B cell (primary cell): ENCODE measurements around the gene DSN1. TPM values are rescaled to one million over a fixed set of nuclear protein-coding genes. Genes with fewer than 3 reads are reported as not detected.

Experiments
- ATAC-seq: fragments of 200-7000 bp; cut with Tn5 transposase; one replicate; pipeline ENCODE4 v1.10.0; 2021; ENCODE audit warnings: low read depth, mild to moderate bottlenecking, moderate number of reproducible peaks, moderate library complexity
- CTCF ChIA-PET: fragments of 350-600 bp; sonication (Branson Sonifier 250); formaldehyde crosslinking; loops from one replicate; lab custom pipeline; 2021; ENCODE audit warnings: antibody characterized with exemption, inconsistent platforms; lab: Charles Lee
- POLR2A ChIA-PET: fragments of 350-600 bp; sonication (Branson Sonifier 250); formaldehyde crosslinking; loops from one replicate; lab custom pipeline; 2021; ENCODE audit warnings: antibody characterized with exemption; lab: Charles Lee
- DNase-seq: peaks from one replicate; pipeline ENCODE4 v3.0.0; 2013
- H2AFZ ChIP-seq: 2 replicates; pipeline ENCODE4 v1.6.1; 2012; ENCODE audit warnings: mild to moderate bottlenecking, low read depth, low read length; ENCODE audit not compliant: insufficient read depth, poor library complexity, severe bottlenecking
- H3K27ac ChIP-seq, 2 donors: 1 replicate in 1 of 2; 2 replicates in 1 of 2; pipeline ENCODE4 v1.5.1; 2012 to 2013; ENCODE audit warnings: low read length in 2 of 2, mild to moderate bottlenecking in 2 of 2, moderate library complexity in 1 of 2
- H3K27me3 ChIP-seq, 4 experiments: fragments of 200-600 bp in 1 of 4; sonication (generic) in 1 of 4; replicated peaks in 1 of 4; 1 replicate in 2 of 4; 2 replicates in 2 of 4; pipeline versions ENCODE4 v1.6.1 to v1.7.0; 2013 to 2016; ENCODE audit warnings: low read length in 3 of 4, mild to moderate bottlenecking in 2 of 4, mixed read lengths in 1 of 4, moderate library complexity in 1 of 4; ENCODE audit not compliant: insufficient read depth in 4 of 4, control insufficient read depth in 3 of 4; ENCODE audit errors: control extremely low read depth in 1 of 4
- H3K36me3 ChIP-seq, 2 experiments: replicated peaks in 1 of 2; 1 replicate in 1 of 2; 2 replicates in 1 of 2; pipeline versions ENCODE4 v1.6.1 to v1.7.1; 2013; ENCODE audit warnings: low read length in 1 of 2; ENCODE audit not compliant: insufficient read depth in 2 of 2, control insufficient read depth in 1 of 2; ENCODE audit errors: control extremely low read depth in 1 of 2, extremely low read depth in 1 of 2
- H3K4me1 ChIP-seq, 2 donors: fragments of 200-600 bp in 1 of 2; sonication (generic) in 1 of 2; 1 replicate in 1 of 2; 2 replicates in 1 of 2; pipeline versions ENCODE4 v1.5.1 to v1.6.1; 2013 to 2017; ENCODE audit warnings: low read length in 2 of 2; ENCODE audit not compliant: control insufficient read depth in 2 of 2, insufficient read depth in 2 of 2
- H3K4me2 ChIP-seq: replicated peaks from 2 replicates; pipeline ENCODE3; 2012; ENCODE audit warnings: mild to moderate bottlenecking, low read depth, low read length; ENCODE audit not compliant: poor library complexity, severe bottlenecking
- H3K4me3 ChIP-seq, 5 experiments: fragments of 200-600 bp in 1 of 5; sonication (generic) in 1 of 5; 1 replicate in 3 of 5; 2 replicates in 2 of 5; pipeline versions ENCODE4 v1.5.1 to v1.7.0; 2011 to 2016; ENCODE audit warnings: low read length in 4 of 5, mild to moderate bottlenecking in 4 of 5, low read depth in 2 of 5, control low read depth in 1 of 5, moderate library complexity in 1 of 5; ENCODE audit not compliant: insufficient read depth in 1 of 5; ENCODE audit errors: control extremely low read depth in 1 of 5, extremely low read depth in 1 of 5
- H3K79me2 ChIP-seq: fragments of 200-600 bp; sonication (generic); one replicate; pipeline ENCODE4 v1.6.0; 2016; ENCODE audit warnings: low read length; ENCODE audit not compliant: control insufficient read depth, insufficient read depth
- H3K9ac ChIP-seq: fragments of 200-600 bp; sonication (generic); 2 replicates; pipeline ENCODE4 v1.6.1; 2017; ENCODE audit warnings: mild to moderate bottlenecking, low read length, moderate library complexity
- H3K9me3 ChIP-seq, 3 donors: one replicate each; pipeline versions ENCODE4 v1.6.1 to v1.7.1; 2013; ENCODE audit warnings: low read length in 2 of 3; ENCODE audit not compliant: control insufficient read depth in 2 of 3, insufficient read depth in 1 of 3; ENCODE audit errors: control extremely low read depth in 1 of 3
- H4K20me1 ChIP-seq: 2 replicates; pipeline ENCODE4 v1.6.0; 2012; ENCODE audit warnings: mild to moderate bottlenecking, low read length; ENCODE audit not compliant: insufficient read depth, control insufficient read depth, poor library complexity, severe bottlenecking
- H3K27ac Mint-ChIP-seq: one replicate; pipeline ENCODE4 v1.8.0; 2021; ENCODE audit warnings: mixed read lengths
- H3K27me3 Mint-ChIP-seq: one replicate; pipeline ENCODE4 v1.8.0; 2021; ENCODE audit warnings: mixed read lengths
- H3K4me1 Mint-ChIP-seq: one replicate; pipeline ENCODE4 v1.8.0; 2021; ENCODE audit warnings: mixed read lengths
- H3K4me3 Mint-ChIP-seq: one replicate; pipeline ENCODE4 v1.8.0; 2021; ENCODE audit warnings: mixed read lengths
- H3K9me3 Mint-ChIP-seq: one replicate; pipeline ENCODE4 v1.8.0; 2022; ENCODE audit warnings: mixed read lengths; ENCODE audit not compliant: insufficient read depth
- EZH2 ChIP-seq: IDR thresholded peaks from 2 replicates; pipeline ENCODE4 v1.6.1; 2012; ENCODE audit warnings: borderline replicate concordance, low read depth, mild to moderate bottlenecking, moderate library complexity, low read length; ENCODE audit not compliant: insufficient read depth, poor library complexity, severe bottlenecking
- WGBS: methylation state at CpG from one replicate; pipeline ENCODE4 v1.1.5; 2013; ENCODE audit warnings: missing lambda C conversion rate; ENCODE audit not compliant: insufficient coverage; 5-methylcytosine and 5-hydroxymethylcytosine counted together
- intact Hi-C: fragments of 100-400 bp; cut with micrococcal nuclease; formaldehyde crosslinking; loops from one replicate; pipeline ENCODE4 v1.10.0; 2022
- polyA plus RNA-seq: library from polyadenylated mRNA; depleted of rRNA; stranded (reverse); fragments of >200 nt; gene quantifications from 2 replicates; pipeline ENCODE4 v1.2.3, GENCODE V29; 2012
- total RNA-seq, 2 donors: library from RNA; stranded (reverse); fragments of 120-200 nt in 1 of 2; gene quantifications; 1 replicate in 1 of 2; 2 replicates in 1 of 2; pipeline versions ENCODE4 v1.2.3 to v1.2.4, GENCODE V29; 2013 to 2022
- TF ChIP-seq, protein P1 (sequence below): fragments of 200-600 bp; IDR thresholded peaks from one replicate; pipeline ENCODE4 v1.8.0; 2022; ENCODE audit warnings: antibody characterized with exemption, mild to moderate bottlenecking

DSN1 gene
- total and polyA plus RNA-seq, 2 donors (not counting 1 experiment from before 2014, with no cell fraction given): 13.2 to 17.1 TPM

DNA sequence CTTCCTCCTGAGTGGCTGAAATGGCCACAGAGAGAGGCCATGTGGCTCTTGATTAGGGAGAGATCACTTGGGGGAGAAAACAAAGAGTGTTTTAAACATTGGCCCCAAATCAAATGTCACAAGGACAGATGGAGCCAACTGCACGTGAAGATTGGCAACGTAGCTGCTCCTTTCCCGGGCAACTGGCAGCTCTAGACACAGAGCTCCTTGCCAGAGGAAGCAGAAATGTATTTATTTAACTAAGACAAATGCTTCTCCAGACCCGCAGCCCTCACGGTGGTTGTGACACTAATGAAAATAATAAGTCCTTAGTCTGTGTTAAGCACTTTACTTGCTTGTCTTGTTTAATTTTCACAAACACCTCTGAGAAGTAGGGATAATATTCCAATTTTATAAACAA is 49.6 kb upstream of the DSN1 start:
- no peak overlapping the region for H3K27ac Mint-ChIP-seq
- Histone ChIP-seq H3K4me3 (no peak overlapping the region), H3K36me3 (peaks cover 0 to 7% of the 10 kb centered on the region in 2 experiments), H3K9ac (no peak overlapping the region), H2AFZ (no peak overlapping the region), H3K4me2 (no peak overlapping the region), H3K9me3 (no peaks in the 10 kb centered on the region), H3K27me3 (no peaks in the 10 kb centered on the region), H3K4me1 (peaks cover 8 to 10% of the 10 kb centered on the region in 2 donors), H3K27ac (no peak overlapping the region), H3K79me2 (no peaks in the 10 kb centered on the region), H4K20me1 (no peaks in the 10 kb centered on the region)
- ATAC-seq: no peak
- 100% methylated on average over 1 of the region's 5 CpGs for WGBS
- intact Hi-C loops: no loop called here
- peaks cover 11% of the 10 kb centered on the region for H3K4me1 Mint-ChIP-seq
- no peaks in the 10 kb centered on the region for H3K27me3 Mint-ChIP-seq
- CTCF ChIA-PET: no interaction called here
- TF ChIP-seq, protein P1, sequence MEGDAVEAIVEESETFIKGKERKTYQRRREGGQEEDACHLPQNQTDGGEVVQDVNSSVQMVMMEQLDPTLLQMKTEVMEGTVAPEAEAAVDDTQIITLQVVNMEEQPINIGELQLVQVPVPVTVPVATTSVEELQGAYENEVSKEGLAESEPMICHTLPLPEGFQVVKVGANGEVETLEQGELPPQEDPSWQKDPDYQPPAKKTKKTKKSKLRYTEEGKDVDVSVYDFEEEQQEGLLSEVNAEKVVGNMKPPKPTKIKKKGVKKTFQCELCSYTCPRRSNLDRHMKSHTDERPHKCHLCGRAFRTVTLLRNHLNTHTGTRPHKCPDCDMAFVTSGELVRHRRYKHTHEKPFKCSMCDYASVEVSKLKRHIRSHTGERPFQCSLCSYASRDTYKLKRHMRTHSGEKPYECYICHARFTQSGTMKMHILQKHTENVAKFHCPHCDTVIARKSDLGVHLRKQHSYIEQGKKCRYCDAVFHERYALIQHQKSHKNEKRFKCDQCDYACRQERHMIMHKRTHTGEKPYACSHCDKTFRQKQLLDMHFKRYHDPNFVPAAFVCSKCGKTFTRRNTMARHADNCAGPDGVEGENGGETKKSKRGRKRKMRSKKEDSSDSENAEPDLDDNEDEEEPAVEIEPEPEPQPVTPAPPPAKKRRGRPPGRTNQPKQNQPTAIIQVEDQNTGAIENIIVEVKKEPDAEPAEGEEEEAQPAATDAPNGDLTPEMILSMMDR: no peak
- TF ChIP-seq EZH2: no peak
- POLR2A ChIA-PET: no interaction called here
- H3K4me3 Mint-ChIP-seq: no peak overlapping the region
- DNase-seq: no peak
- no peaks in the 10 kb centered on the region for H3K9me3 Mint-ChIP-seq

DNA sequence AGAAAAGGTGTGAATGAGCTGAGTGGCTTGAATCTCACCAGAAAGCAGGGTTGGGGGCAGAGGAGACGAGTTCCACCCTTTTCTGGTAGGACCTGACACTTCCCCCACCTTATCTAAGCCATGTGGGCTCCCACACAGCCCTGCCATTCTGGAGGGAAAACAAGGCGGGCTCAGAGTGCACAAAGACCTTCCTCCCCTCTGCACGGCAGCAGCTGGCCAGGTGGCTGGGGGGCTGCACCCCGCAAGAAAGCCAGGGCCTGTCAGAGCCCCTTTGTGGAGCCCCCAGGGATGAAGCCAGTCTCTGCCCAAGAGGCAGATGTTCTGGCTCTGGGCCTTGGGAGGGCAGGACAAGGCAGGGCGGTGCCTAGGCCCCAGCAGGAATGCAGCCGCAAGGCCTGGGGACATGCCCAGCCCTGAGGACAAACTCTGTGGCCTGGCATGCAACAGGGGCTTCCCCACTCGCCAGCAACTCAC is 48.4 kb upstream of the DSN1 start:
- TF ChIP-seq, protein P1: no peak
- no peak for TF ChIP-seq EZH2
- Histone ChIP-seq H2AFZ (no peak overlapping the region), H3K4me2 (no peak overlapping the region), H3K27ac (no peak overlapping the region), H4K20me1 (no peaks in the 10 kb centered on the region), H3K9ac (no peak overlapping the region), H3K36me3 (peaks cover 0 to 5% of the 10 kb centered on the region in 2 experiments), H3K27me3 (no peaks in the 10 kb centered on the region), H3K4me3 (no peak overlapping the region), H3K79me2 (no peaks in the 10 kb centered on the region), H3K4me1 (no peaks in the 10 kb centered on the region), H3K9me3 (no peaks in the 10 kb centered on the region)
- DNase-seq (no peak), ATAC-seq (no peak)
- H3K4me1 Mint-ChIP-seq: peaks cover 2% of the 10 kb centered on the region
- ChIA-PET POLR2A (interaction anchor here (0.7 kb wide), 1 partner anchor 38 kb away, joined by 4 read pairs; no protein-coding TSS in a partner anchor), CTCF (interaction anchor here (1.4 kb wide), 1 partner anchor 41 kb away, joined by 3 read pairs; a partner anchor contains a TSS)
- intact Hi-C loops: no loop called here
- no peak overlapping the region for H3K27ac Mint-ChIP-seq
- H3K4me3 Mint-ChIP-seq: no peak overlapping the region
- H3K27me3 Mint-ChIP-seq: no peaks in the 10 kb centered on the region
- no peaks in the 10 kb centered on the region for H3K9me3 Mint-ChIP-seq
- WGBS: 94% methylated on average over 6 of the region's 7 CpGs
